Gastrocnemius medialis (tissue), 4 donors: ENCODE measurements around the gene GTSF1L. TPM values are rescaled to one million over a fixed set of nuclear protein-coding genes. Genes with fewer than 3 reads are reported as not detected.

Experiments
- ATAC-seq, 2 donors: fragments of 150-250 bp; one replicate each; pipeline ENCODE4 v1.9.1; 2016
- DNase-seq, 2 donors: peaks; one replicate each; pipeline ENCODE4 v3.0.0-alpha.2; 2019
- H3K27ac ChIP-seq, 4 donors: fragments of 200-600 bp; sonication (generic); 1 replicate in 1 of 4; 2 replicates in 3 of 4; pipeline ENCODE4 v1.5.1; 2016 to 2018; ENCODE audit warnings: mild to moderate bottlenecking in 2 of 4, moderate library complexity in 1 of 4
- H3K27me3 ChIP-seq, 3 donors: fragments of 200-600 bp; sonication (generic) in 2 of 3; 1 replicate in 1 of 3; 2 replicates in 2 of 3; pipeline versions ENCODE4 v1.5.1 to v1.6.0; 2016 to 2019; ENCODE audit warnings: mild to moderate bottlenecking in 1 of 3, moderate library complexity in 1 of 3
- H3K36me3 ChIP-seq, 2 donors: fragments of 200-600 bp; sonication (generic) in 1 of 2; one replicate each; pipeline ENCODE4 v1.5.1; 2017 to 2018
- H3K4me1 ChIP-seq, 2 donors: fragments of 200-600 bp; sonication (generic) in 1 of 2; one replicate each; pipeline ENCODE4 v1.5.1; 2016 to 2017; ENCODE audit warnings: mild to moderate bottlenecking in 2 of 2
- H3K4me3 ChIP-seq, 4 donors: fragments of 200-600 bp; sonication (generic) in 3 of 4; 1 replicate in 1 of 4; 2 replicates in 3 of 4; pipeline ENCODE4 v1.5.1; 2016 to 2019; ENCODE audit warnings: mild to moderate bottlenecking in 2 of 4
- H3K9me3 ChIP-seq, 3 donors: fragments of 200-600 bp; sonication (generic) in 2 of 3; 1 replicate in 1 of 3; 2 replicates in 2 of 3; pipeline ENCODE4 v1.5.1; 2016 to 2019
- POLR2A ChIP-seq, 2 donors: fragments of 450-650 bp; IDR thresholded peaks; one replicate each; pipeline ENCODE4 v1.6.1; 2017; ENCODE audit warnings: antibody characterized with exemption in 2 of 2, mild to moderate bottlenecking in 2 of 2, moderate library complexity in 2 of 2
- in situ Hi-C, 4 donors: fragments of 200-750 bp; cut with MboI; loops; one replicate each; pipeline versions ENCODE4 v1.15.0 to v1.8.0; 2017; ENCODE audit warnings: low sequenced_read_pairs in 4 of 4
- intact Hi-C: fragments of 100-400 bp; cut with DNase I; formaldehyde crosslinking; loops from one replicate; pipeline ENCODE4 v1.15.1; 2023; ENCODE audit warnings: low total_unique reads
- total RNA-seq, 4 donors: library from RNA; depleted of rRNA; stranded (reverse); fragments of >200 nt; gene quantifications; one replicate each; pipeline versions ENCODE4 v1.1.0 to v1.2.3, GENCODE V29; 2016
- TF ChIP-seq, protein P1 (sequence below), 5 experiments: fragments of 450-650 bp in 3 of 5; fragments of 200-600 bp in 2 of 5; sonication (generic) in 2 of 5; IDR thresholded peaks in 4 of 5; conservative IDR thresholded peaks in 1 of 5; 1 replicate in 4 of 5; 2 replicates in 1 of 5; pipeline ENCODE4 v1.5.1; 2016 to 2019; ENCODE audit warnings: antibody characterized with exemption in 5 of 5, mild to moderate bottlenecking in 3 of 5, moderate library complexity in 3 of 5

Gene GTSF1L
- total RNA-seq = not detected

DNA sequence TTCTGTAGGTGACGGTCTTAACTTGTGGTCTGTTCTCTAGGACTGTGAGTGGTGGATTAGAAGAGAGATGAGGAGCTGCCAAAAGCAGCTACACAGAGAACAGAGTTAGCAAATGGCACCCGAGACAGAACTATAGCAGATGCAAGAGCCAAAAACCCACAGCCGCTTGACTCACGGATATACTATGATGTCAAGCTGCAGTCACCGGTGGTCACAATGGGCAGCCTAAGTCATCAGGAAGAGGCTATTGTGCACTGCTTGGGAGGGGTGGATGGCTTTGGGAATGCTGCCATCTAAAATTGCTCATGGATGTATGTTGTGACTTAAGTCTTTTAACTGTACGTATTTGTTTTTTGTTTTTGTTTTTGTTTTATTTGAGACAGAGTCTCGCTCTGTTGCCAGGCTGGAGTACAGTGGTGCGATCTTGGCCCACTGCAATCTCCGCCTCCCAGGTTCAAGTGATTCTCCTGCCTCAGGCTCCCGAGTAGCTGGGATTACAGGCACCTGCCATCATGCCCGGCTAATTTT is at the start of gene GTSF1L:
Gene GTSF1L, minus strand, starts transcription at position 192 of the 528 bp plus-strand sequence. CDS start 308 bp downstream, outside the sequence.
- no peaks in the 10 kb centered on the region for H3K27me3 ChIP-seq
- DNase-seq = no peak
- no peaks in the 10 kb centered on the region for H3K36me3 ChIP-seq
- no peak within 1 kb of the TSS for H3K4me3 ChIP-seq
- in situ Hi-C loops = no loop called here
- no peaks in the 10 kb centered on the region for H3K9me3 ChIP-seq
- H3K27ac ChIP-seq = no peak within 1 kb of the TSS
- no peak for ATAC-seq
- H3K4me1 ChIP-seq = no peaks in the 10 kb centered on the region
- TF ChIP-seq, protein P1, sequence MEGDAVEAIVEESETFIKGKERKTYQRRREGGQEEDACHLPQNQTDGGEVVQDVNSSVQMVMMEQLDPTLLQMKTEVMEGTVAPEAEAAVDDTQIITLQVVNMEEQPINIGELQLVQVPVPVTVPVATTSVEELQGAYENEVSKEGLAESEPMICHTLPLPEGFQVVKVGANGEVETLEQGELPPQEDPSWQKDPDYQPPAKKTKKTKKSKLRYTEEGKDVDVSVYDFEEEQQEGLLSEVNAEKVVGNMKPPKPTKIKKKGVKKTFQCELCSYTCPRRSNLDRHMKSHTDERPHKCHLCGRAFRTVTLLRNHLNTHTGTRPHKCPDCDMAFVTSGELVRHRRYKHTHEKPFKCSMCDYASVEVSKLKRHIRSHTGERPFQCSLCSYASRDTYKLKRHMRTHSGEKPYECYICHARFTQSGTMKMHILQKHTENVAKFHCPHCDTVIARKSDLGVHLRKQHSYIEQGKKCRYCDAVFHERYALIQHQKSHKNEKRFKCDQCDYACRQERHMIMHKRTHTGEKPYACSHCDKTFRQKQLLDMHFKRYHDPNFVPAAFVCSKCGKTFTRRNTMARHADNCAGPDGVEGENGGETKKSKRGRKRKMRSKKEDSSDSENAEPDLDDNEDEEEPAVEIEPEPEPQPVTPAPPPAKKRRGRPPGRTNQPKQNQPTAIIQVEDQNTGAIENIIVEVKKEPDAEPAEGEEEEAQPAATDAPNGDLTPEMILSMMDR (IDR thresholded peaks at IDR 0.05 in 4 of 5, conservative IDR thresholded peaks at IDR 0.05 in 1 of 5) = no peak
- no peak for TF ChIP-seq POLR2A (IDR thresholded peaks at IDR 0.05)
- intact Hi-C loops = no loop called here

DNA sequence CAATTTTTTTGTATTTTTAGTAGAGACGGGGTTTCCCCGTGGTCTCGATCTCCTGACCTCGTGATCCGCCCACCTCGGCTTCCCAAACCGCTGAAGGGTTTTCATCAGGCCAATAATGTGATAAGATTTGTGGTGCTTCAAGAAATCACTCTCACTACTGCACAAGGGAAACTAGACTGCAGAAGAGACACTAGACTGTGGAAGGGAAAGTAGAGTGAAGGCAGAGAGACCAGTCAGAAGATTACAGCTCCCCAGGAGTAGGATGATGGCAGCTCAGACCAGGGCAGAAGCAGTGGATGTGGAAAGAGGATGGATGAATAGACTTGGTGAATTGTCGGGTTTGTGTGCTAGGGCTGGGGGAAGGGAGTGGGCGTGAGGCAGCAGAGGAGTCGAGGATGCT is 48.0 kb upstream of the GTSF1L start:
- in situ Hi-C loops (no loop called here), intact Hi-C loops (no loop called here)
- no peak overlapping the region for H3K27ac ChIP-seq
- peaks cover 0 to 3% (median 0%) of the 10 kb centered on the region in 3 donors for H3K9me3 ChIP-seq
- peaks cover 0 to 14% (median 0%) of the 10 kb centered on the region in 3 donors for H3K27me3 ChIP-seq
- H3K4me1 ChIP-seq = no peaks in the 10 kb centered on the region
- H3K36me3 ChIP-seq = no peaks in the 10 kb centered on the region
- ATAC-seq = no peak
- DNase-seq = no peak
- no peak overlapping the region for H3K4me3 ChIP-seq
- TF ChIP-seq, protein P1 (IDR thresholded peaks at IDR 0.05 in 4 of 5, conservative IDR thresholded peaks at IDR 0.05 in 1 of 5) = no peak
- no peak for TF ChIP-seq POLR2A (IDR thresholded peaks at IDR 0.05)

DNA sequence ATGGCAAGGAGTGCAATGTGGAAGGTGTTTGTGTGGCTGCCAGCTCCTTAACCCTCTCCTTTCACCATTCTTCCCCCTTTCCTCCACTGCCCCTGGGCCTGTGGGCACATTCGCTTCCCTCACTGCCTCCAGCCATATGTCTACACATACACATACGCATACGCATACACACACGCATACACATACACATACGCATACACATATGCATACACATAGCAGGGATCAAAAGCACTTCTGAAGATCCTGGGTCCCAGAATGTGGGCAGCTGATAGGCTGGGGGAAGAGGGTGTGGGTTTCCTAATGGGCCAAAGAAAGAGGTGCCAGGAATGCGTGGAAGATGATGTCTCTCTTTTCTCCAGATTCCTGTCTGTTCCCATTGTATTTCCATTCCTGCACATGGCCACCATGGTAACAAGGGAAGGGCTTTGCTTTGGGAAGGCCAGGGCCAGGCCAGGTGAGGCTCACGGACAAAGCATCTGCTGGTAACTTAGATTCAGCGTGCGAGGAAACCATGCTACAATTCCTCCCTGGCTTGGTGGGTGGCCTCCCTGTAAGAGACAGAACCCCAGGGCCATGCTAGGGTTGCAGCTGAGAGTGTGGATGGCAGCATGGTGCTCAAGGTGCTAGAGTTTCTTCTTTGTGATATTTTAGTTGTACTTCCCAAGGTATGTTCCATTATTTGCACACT is 44.8 kb upstream of the GTSF1L start:
- Histone ChIP-seq H3K36me3 (no peaks in the 10 kb centered on the region), H3K4me3 (no peak overlapping the region), H3K27me3 (peaks cover 0 to 18% (median 9%) of the 10 kb centered on the region in 3 donors), H3K4me1 (no peaks in the 10 kb centered on the region), H3K27ac (no peak overlapping the region), H3K9me3 (no peaks in the 10 kb centered on the region)
- intact Hi-C loops (no loop called here), in situ Hi-C loops (no loop called here)
- TF ChIP-seq, protein P1 (IDR thresholded peaks at IDR 0.05 in 4 of 5, conservative IDR thresholded peaks at IDR 0.05 in 1 of 5) = no peak
- TF ChIP-seq POLR2A (IDR thresholded peaks at IDR 0.05) = no peak
- DNase-seq = no peak
- ATAC-seq = no peak

DNA sequence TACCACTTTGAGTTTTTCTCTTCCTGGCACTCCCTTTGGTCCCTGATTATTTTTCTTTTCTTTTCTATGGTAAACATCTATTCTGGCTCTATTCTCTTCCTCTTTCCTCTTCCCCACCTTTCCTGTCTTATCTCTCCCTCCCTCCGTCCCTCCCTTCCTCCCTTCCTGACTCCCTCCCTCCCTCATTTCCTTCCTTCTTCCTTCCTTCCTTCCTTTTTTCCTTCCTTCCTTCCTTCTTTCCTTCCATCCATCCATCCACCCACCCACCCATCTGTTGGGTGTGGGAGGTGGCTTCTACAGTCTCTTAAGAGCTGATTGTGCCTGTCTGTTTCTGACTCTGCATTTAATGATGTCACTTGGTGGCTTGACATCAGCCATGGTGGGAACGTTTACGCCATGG is 43.5 kb upstream of the GTSF1L start:
- ATAC-seq (no peak), DNase-seq (no peak)
- in situ Hi-C loops (no loop called here), intact Hi-C loops (no loop called here)
- no peaks in the 10 kb centered on the region for H3K9me3 ChIP-seq
- TF ChIP-seq, protein P1 (IDR thresholded peaks at IDR 0.05 in 4 of 5, conservative IDR thresholded peaks at IDR 0.05 in 1 of 5) = no peak
- no peak for TF ChIP-seq POLR2A (IDR thresholded peaks at IDR 0.05)
- H3K36me3 ChIP-seq = no peaks in the 10 kb centered on the region
- H3K4me3 ChIP-seq = no peak overlapping the region
- no peak overlapping the region for H3K27ac ChIP-seq
- H3K27me3 ChIP-seq = peaks cover 5 to 23% (median 12%) of the 10 kb centered on the region in 3 donors
- H3K4me1 ChIP-seq = no peaks in the 10 kb centered on the region
